Measurements from ENCODE around the gene RAB11FIP4.
"Not testable (repeated sequence)": the region's sequence is repeated elsewhere in the genome, so short reads cannot be mapped to it uniquely, and the experiment has no call there.

Gene RAB11FIP4

GRCh38 chr17:31391496-31391949, at the start of gene RAB11FIP4:
TSS of gene RAB11FIP4 (plus strand) at chr17:31391675. CDS start at chr17:31391853, 178 bp downstream.
- no peak for DNase-seq

DNA sequence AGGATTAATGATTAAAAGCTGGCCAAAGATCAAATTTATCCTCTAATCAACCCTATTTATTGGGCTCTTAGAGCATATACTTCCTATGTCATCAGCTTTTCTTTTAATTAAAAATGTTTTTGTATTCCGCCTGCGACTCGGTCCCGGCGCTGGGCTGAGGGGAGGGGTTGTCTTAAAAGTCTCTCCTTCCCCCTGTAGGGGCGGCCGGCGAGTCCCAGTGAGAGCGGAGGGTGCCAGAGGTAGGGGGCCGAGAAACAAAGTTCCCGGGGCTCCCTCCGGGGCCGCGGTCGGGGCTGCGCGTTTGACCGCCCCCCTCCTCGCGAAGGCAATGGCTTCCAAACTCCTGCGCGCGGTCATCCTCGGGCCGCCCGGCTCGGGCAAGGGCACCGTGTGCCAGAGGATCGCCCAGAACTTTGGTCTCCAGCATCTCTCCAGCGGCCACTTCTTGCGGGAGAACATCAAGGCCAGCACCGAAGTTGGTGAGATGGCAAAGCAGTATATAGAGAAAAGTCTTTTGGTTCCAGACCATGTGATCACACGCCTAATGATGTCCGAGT, 46.2 kb upstream of the RAB11FIP4 start:
- DNase-seq = not testable (repeated sequence)

DNA sequence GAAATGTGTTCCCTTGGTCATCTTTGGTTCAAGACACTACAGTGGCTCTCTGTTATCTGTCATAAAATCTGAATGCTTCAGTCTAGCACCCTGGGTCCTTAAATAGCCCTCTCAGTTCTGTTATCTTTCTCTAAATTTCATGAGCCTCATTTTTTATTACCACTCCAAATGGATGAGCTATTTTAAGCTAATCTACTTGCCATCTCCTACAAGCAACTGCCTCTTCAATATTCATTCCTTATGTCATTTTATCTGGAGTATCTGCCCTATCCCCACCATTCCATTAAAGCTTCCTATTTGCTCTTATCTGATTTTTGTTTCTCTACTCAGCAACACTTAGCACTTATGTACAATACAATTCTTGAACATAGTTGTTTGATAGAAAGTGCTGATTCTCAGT, 42.0 kb upstream of the RAB11FIP4 start:
- DNase-seq = no peak

- no peak for DNase-seq
Measured at GRCh38 chr17:31355935-31356334, 35.5 kb upstream of the RAB11FIP4 start.

- DNase-seq = no peak
Measured at GRCh38 chr17:31357091-31357490, 34.4 kb upstream of the RAB11FIP4 start.

DNA sequence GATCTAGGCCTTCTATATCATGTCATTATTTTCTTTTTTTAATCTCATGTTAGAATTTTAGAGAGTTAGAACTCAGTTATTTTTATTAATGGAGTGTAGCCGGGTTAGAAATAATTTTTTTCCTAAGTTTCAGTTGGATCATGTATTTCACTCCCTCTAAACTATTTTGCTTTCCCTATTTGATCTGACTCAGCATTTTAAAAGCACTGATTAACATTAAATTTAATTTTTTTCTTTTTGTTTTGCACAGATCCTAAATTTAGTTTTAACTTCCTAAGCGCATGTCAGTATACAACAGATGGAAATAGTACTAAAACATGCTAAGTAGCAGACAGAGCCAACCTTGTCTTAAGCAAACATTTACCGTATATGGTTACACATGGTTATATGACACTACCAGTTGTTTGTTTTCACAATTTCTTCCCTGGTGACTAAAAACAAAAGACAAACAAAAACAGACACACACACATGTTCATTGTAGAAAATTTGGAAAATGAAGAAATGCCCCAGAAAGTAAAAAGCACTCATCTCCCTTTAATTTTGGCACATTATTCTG, 33.6 kb upstream of the RAB11FIP4 start:
- DNase-seq = no peak

DNA sequence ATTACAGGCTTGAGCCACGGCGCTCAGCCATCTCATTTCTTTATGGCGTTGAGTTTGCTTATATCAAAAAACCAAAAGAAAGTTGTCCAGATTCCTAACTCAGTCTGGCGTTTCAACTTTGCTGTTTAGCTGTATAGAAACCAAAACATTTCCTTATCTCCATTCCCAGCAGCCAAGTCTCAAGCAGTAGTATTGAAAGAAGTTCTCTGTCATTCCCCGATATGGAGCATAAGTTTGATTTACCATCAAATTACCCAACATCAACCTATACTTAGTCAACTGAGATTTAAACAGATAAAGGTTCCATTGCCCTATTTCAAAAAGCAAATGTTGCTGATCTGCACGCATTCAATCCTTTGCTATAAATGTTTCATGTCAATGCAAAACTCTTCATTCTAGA, 27.5 kb upstream of the RAB11FIP4 start:
- no peak for DNase-seq

- no peak for DNase-seq
Measured at GRCh38 chr17:31366088-31366487, 25.4 kb upstream of the RAB11FIP4 start.

GRCh38 chr17:31369266-31369665, 22.2 kb upstream of the RAB11FIP4 start:
- no peak for DNase-seq

- no peak for DNase-seq
Measured at GRCh38 chr17:31371511-31372097, 19.9 kb upstream of the RAB11FIP4 start.

DNA sequence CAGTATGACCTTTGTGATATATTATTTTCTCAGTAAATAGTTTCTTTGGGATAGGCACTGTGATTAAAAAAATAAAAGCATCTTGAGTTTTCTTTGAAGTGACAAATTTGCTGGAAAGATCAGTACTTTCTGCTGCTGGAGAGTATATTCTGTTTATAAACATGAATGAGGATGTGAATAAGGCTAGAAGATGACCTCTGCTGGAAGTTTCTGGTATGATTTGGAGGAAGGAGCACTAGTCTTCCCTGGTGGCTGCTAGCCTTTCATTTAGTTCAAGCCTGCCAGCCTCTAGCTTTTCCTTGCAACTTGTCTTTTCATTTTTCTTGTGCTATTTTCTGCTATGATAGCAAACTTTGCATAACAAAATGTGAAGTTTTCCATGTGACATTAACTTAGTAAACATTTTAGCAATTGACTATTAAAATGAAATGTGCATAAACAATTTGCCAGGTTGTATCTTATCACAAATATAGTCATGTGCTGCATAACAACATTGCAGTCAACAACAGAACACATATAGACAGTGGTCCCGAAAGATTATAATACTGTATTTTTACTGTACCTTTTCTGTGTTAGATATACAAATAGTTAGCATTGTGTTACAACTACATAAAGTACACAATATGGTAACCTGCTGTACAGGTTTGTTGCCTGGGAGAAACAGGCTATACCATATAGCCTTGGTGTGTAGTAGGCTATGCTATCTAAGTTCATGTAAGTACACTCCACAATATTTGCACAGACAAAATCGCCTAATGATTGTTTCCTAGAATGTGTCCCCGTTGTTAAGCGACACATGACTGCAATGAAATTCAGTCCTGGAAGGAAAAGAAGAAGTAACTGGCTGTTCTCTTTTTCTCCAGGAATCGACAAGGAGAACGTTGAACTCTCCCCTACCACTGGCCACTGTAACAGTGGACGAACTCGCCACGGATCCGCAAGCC, 18.1 kb upstream of the RAB11FIP4 start:
- DNase-seq = no peak

DNA sequence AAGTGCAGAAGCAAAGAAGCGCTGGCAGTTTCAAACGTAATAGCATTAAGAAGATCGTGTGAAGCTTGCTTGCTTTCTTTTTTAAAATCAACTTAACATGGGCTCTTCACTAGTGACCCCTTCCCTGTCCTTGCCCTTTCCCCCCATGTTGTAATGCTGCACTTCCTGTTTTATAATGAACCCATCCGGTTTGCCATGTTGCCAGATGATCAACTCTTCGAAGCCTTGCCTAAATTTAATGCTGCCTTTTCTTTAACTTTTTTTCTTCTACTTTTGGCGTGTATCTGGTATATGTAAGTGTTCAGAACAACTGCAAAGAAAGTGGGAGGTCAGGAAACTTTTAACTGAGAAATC, 17.4 kb upstream of the RAB11FIP4 start:
- no peak for DNase-seq

- DNase-seq = no peak
Measured at GRCh38 chr17:31374503-31374902, 17.0 kb upstream of the RAB11FIP4 start.

DNA sequence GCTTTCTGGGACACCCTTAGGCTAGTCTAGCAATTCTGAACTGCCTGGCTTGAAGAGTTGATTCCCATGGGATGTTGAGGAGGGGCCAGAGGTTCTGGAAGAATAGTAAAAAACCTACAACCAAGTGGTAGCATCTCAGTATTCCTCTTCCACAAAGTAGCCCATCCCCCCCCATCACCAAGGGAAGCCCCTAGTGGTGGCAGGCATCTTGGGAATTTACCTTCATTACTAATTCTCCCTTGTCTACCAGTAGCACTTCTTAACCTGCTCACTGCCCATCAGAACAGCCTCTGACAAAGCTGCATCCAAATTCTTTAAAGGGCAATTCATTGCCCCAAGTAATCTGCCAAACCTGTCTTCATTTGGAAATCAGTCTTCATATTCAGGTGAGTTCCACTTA, 12.8 kb upstream of the RAB11FIP4 start:
- DNase-seq = no peak

- no peak for DNase-seq
Measured at GRCh38 chr17:31379597-31380205, 11.8 kb upstream of the RAB11FIP4 start.

GRCh38 chr17:31381165-31381668, 10.3 kb upstream of the RAB11FIP4 start:
- DNase-seq = no peak

- DNase-seq = not testable (repeated sequence)
Measured at GRCh38 chr17:31382668-31383275, 8.7 kb upstream of the RAB11FIP4 start.

DNA sequence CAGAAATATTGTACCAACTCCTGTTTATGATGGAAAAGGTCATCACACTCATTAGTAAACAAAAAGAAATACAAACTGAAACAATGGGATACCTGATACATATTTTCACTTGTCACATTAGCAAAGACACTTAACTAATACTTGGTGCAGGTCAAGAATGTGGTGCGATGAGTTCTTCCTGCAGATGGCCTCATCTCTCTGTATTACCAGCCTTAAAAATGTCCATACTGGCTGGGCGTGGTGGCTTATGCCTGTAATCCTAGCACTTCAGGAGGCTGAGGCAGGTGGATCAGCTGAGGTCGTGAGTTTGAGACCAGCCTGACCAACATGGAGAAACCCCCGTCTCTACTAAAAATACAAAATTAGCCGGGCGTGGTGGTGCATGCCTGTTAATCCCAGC, 8.0 kb upstream of the RAB11FIP4 start:
- DNase-seq = not testable (repeated sequence)

DNA sequence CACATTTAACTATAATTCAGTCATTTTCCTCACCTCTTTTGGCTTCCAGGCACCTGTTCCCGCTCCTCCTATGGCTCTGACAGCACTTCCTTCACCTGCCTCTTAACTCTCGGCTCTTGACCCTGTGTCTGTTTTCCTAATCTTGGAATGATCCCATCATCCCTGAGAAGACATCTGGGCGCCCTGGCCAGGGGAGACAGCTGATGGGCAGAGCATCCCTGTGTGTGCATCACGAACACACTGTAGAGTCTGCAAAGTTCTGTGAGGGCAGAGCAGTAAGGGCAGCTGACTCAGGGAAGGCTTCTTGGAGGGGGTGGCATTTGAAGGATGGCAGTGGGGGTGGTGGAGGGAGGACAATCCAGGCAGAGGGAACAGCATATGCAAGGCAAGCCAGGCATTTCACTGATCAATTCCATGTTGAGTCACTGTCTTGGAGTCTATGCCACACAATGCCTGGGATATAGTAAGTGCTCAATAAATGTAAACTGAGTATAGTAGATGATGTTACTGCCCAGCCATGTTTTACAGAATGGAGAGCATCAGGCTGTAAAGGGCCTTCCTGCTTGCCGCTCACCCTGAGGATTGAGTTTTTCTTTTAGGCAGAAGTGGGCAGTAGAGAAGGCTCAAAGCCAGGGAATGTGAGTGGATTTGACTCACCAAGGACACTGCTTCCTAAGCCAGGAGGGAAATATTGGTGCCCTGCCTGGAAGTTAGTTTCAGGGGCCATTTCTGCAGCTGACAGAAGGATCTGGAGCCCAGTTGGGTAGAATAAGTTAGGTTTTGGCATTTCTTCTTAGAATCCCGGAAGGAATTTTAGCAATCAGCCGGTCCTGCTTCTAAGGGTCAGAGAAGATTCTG, 5.8 kb upstream of the RAB11FIP4 start:
- DNase-seq = no peak

- DNase-seq = no peak
Measured at GRCh38 chr17:31386542-31387075, 4.9 kb upstream of the RAB11FIP4 start.

- no peak for DNase-seq
Measured at GRCh38 chr17:31387438-31387837, 4.0 kb upstream of the RAB11FIP4 start.
